ENCODE data around the gene STK39. TPM values are rescaled to one million over a fixed set of nuclear protein-coding genes. Genes with fewer than 3 reads are reported as not detected.

STK39 gene
- total RNA-seq, 1 experiment from 2014 or later = 22.1 TPM

DNA sequence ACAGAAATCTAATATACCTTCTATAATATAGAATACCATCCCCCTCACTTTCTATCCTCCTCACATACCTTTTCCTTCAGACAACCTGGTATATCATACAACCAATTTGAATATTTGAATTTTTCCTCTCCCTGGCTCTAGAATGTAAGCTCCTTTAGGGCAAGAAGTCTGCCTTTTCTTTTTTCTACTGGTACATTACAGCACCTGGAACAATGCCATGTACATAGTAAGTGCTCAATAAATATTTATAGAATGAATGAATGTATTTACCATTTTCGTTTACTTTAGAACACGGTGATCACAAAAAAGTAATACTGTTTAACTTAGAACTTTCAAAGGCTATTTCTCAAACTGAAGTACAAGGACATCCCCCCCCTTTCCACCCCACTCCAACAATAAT is 187.6 kb downstream of the STK39 start:
- H3K23me2 ChIP-seq (ENCODE audit: insufficient read length, low read depth, low read length, poor library complexity, severe bottlenecking) = no peaks in the 10 kb centered on the region
- no peaks in the 10 kb centered on the region for H3K27me3 ChIP-seq (ENCODE audit: insufficient read depth, low read length)
- H3K27ac Mint-ChIP-seq = no peak overlapping the region
- no peaks in the 10 kb centered on the region for H4K20me1 ChIP-seq (ENCODE audit: control insufficient read depth, insufficient read depth, insufficient read length)
- H3K56ac ChIP-seq (ENCODE audit: insufficient read length, low read depth, low read length) = no peak overlapping the region
- peaks cover 15 to 16% of the 10 kb centered on the region in 2 experiments for H3K4me1 Mint-ChIP-seq
- no peak overlapping the region for H2BK5ac ChIP-seq (ENCODE audit: insufficient read length, low read length)
- H3K27me3 Mint-ChIP-seq (ENCODE audit: low read depth) = no peaks in the 10 kb centered on the region
- no peak overlapping the region for H3K27ac ChIP-seq (ENCODE audit: insufficient read length, low read depth, low read length)
- H3T11ph ChIP-seq (ENCODE audit: low read length) = no peak overlapping the region
- H3K4ac ChIP-seq (ENCODE audit: low read depth, low read length) = no peak overlapping the region
- no peak overlapping the region for H4K8ac ChIP-seq (replicated peaks; ENCODE audit: insufficient read length, low read depth, low read length)
- no peaks in the 10 kb centered on the region; the same call in 1 of the 2 replicates for H3K4me1 ChIP-seq (ENCODE audit: insufficient read depth, low read length)
- TF ChIP-seq CTCF (conservative IDR thresholded peaks at IDR 0.05) = no peak
- no peak overlapping the region for H2AK5ac ChIP-seq (ENCODE audit: insufficient read length, low read length)
- no peak overlapping the region for H2AFZ ChIP-seq (ENCODE audit: low read length)
- no peak for DNase-seq
- H2BK12ac ChIP-seq (ENCODE audit: insufficient read length, low read depth, low read length) = no peak overlapping the region
- H3K9me3 Mint-ChIP-seq = no peaks in the 10 kb centered on the region
- H3K14ac ChIP-seq (ENCODE audit: insufficient read depth, low read length) = no peak overlapping the region
- H3K4me2 ChIP-seq (ENCODE audit: insufficient read depth, insufficient read length, low read length) = no peak overlapping the region
- no peak overlapping the region for H2BK15ac ChIP-seq (ENCODE audit: low read depth, low read length)
- no peak overlapping the region for H3K4me3 Mint-ChIP-seq
- no peaks in the 10 kb centered on the region for H3K9me3 ChIP-seq (ENCODE audit: control insufficient read depth, low read depth, low read length)
- no peak overlapping the region for H3K18ac ChIP-seq (ENCODE audit: insufficient read length, low read depth, low read length)
- H4K91ac ChIP-seq (ENCODE audit: insufficient read length, low read depth, low read length) = no peak overlapping the region
- H3K36me3 Mint-ChIP-seq (ENCODE audit: insufficient read depth in 1 of 3, low read depth in 3 of 3) = peaks cover 0 to 3% (median 0%) of the 10 kb centered on the region in 3 experiments; a peak in 3 of 7 replicates
- H4K5ac ChIP-seq (ENCODE audit: insufficient read length, low read depth, low read length) = no peak overlapping the region
- no peaks in the 10 kb centered on the region for H3K79me2 ChIP-seq (ENCODE audit: insufficient read depth, low read length)
- no peak overlapping the region for H2BK20ac ChIP-seq (ENCODE audit: low read depth, low read length, poor library complexity, severe bottlenecking)
- H3K23ac ChIP-seq (ENCODE audit: insufficient read length, low read depth, low read length) = no peak overlapping the region
- H3K79me1 ChIP-seq (ENCODE audit: insufficient read depth, low read depth, low read length, poor library complexity, severe bottlenecking) = no peaks in the 10 kb centered on the region
- no peak overlapping the region for H2BK120ac ChIP-seq (ENCODE audit: low read depth, low read length, poor library complexity, severe bottlenecking)
- H3K9ac ChIP-seq (ENCODE audit: extremely low read depth, insufficient read length, low read length) = no peak overlapping the region
- WGBS (ENCODE audit: extremely low coverage, insufficient read length, low lambda C conversion rate) = no CpG with 5 or more reads among the region's 2 CpGs
